ENCODE measurements around the gene CATSPERD.

CATSPERD gene

DNA sequence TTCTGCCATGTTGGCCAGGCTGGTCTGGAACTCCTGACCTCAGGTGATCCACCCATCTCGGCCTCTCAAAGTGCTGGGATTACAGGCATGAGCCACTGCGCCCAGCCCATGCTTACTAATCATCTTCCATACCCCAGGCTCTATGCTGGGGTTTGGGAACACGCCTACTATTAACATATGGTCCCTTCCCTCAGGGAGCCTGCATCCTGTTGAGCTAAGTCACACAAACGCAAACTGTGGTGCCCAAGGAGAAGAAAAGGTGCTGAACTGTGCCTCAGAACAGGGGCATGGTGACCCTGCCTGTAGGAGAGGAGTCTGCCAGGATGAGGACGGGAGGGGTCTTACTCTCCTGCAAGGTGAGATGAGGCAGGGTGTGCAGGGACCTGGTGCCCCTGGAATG is 45.7 kb upstream of the CATSPERD start:
- H3K4me3 ChIP-seq (ENCODE audit: severe bottlenecking), result no peak overlapping the region
- H3K36me3 ChIP-seq (ENCODE audit: low read depth), result no peaks in the 10 kb centered on the region
- no peak for DNase-seq (ENCODE audit: low spot score)
- H3K27me3 ChIP-seq (ENCODE audit: insufficient read depth, poor library complexity, severe bottlenecking), result no peaks in the 10 kb centered on the region
- no peaks in the 10 kb centered on the region for H3K9me3 ChIP-seq (ENCODE audit: severe bottlenecking)
- no peak overlapping the region for H3K27ac ChIP-seq (ENCODE audit: poor library complexity, severe bottlenecking)
- no peaks in the 10 kb centered on the region for H3K4me1 ChIP-seq (ENCODE audit: insufficient read depth, poor library complexity, severe bottlenecking)
- ATAC-seq (ENCODE audit: low read depth), result no peak
- TF ChIP-seq, protein P1, sequence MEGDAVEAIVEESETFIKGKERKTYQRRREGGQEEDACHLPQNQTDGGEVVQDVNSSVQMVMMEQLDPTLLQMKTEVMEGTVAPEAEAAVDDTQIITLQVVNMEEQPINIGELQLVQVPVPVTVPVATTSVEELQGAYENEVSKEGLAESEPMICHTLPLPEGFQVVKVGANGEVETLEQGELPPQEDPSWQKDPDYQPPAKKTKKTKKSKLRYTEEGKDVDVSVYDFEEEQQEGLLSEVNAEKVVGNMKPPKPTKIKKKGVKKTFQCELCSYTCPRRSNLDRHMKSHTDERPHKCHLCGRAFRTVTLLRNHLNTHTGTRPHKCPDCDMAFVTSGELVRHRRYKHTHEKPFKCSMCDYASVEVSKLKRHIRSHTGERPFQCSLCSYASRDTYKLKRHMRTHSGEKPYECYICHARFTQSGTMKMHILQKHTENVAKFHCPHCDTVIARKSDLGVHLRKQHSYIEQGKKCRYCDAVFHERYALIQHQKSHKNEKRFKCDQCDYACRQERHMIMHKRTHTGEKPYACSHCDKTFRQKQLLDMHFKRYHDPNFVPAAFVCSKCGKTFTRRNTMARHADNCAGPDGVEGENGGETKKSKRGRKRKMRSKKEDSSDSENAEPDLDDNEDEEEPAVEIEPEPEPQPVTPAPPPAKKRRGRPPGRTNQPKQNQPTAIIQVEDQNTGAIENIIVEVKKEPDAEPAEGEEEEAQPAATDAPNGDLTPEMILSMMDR (IDR thresholded peaks at IDR 0.05; ENCODE audit: poor library complexity, severe bottlenecking), result no peak

DNA sequence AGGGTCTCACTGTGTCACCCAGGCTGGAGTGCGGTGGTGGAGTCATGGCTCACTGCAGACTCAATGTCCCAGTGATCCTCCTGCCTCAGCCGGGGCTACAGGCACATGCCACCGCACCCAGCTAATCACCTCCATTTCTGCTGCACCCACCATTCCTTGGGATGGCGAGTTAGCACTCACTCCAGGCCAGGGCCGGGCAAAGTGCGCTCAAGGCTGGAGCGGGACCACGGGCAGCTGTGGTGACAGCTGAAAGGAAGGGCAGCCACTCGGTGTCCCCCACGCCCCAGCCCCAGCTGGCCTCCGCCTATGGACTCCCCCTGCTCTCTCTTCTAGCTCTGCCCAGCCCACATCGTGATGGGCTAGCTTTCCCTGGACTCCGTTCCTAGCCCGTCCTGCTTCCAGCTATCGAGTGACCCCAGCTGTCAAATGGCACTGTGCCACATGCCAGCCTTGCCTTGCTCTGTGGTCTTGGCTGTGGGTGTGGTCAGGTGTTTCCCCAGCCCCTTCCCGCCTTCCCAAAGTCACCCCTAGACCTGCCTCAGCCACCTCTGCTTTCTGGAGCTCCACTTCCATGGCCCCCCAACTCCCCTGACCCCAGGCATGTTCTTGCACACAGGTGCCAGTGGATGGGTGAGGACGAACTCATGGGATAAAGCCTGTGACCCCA is 44.2 kb upstream of the CATSPERD start:
- TF ChIP-seq, protein P1 (IDR thresholded peaks at IDR 0.05; ENCODE audit: poor library complexity, severe bottlenecking), result no peak
- Histone ChIP-seq H3K9me3 (ENCODE audit: severe bottlenecking) (no peaks in the 10 kb centered on the region), H3K27me3 (ENCODE audit: insufficient read depth, poor library complexity, severe bottlenecking) (no peaks in the 10 kb centered on the region), H3K27ac (ENCODE audit: poor library complexity, severe bottlenecking) (no peak overlapping the region), H3K4me3 (ENCODE audit: severe bottlenecking) (no peak overlapping the region), H3K36me3 (ENCODE audit: low read depth) (no peaks in the 10 kb centered on the region), H3K4me1 (ENCODE audit: insufficient read depth, poor library complexity, severe bottlenecking) (no peaks in the 10 kb centered on the region)
- ATAC-seq (ENCODE audit: low read depth) (no peak), DNase-seq (ENCODE audit: low spot score) (no peak)

DNA sequence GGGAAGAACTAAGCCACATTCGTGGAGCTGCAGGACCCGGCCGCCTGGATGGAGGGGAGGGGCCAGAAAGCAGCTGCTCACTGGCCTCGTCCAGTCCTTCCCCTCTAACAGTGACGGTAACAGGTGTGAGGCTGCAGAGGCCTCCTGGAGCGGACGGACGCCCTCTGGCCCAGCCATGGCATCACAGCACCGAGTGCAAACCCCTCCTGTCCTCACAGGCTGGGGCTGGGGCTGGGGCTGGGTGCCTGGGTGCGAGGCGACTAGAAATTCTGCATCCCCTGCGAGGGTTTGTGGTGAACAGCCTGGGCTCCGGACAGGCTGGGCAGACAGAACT is 43.7 kb upstream of the CATSPERD start:
- ATAC-seq (ENCODE audit: low read depth), result no peak
- H3K4me3 ChIP-seq (ENCODE audit: severe bottlenecking), result no peak overlapping the region
- no peaks in the 10 kb centered on the region for H3K9me3 ChIP-seq (ENCODE audit: severe bottlenecking)
- H3K4me1 ChIP-seq (ENCODE audit: insufficient read depth, poor library complexity, severe bottlenecking), result no peaks in the 10 kb centered on the region
- no peaks in the 10 kb centered on the region for H3K27me3 ChIP-seq (ENCODE audit: insufficient read depth, poor library complexity, severe bottlenecking)
- TF ChIP-seq, protein P1 (IDR thresholded peaks at IDR 0.05; ENCODE audit: poor library complexity, severe bottlenecking), result no peak
- no peaks in the 10 kb centered on the region for H3K36me3 ChIP-seq (ENCODE audit: low read depth)
- DNase-seq (ENCODE audit: low spot score), result no peak
- no peak overlapping the region for H3K27ac ChIP-seq (ENCODE audit: poor library complexity, severe bottlenecking)

DNA sequence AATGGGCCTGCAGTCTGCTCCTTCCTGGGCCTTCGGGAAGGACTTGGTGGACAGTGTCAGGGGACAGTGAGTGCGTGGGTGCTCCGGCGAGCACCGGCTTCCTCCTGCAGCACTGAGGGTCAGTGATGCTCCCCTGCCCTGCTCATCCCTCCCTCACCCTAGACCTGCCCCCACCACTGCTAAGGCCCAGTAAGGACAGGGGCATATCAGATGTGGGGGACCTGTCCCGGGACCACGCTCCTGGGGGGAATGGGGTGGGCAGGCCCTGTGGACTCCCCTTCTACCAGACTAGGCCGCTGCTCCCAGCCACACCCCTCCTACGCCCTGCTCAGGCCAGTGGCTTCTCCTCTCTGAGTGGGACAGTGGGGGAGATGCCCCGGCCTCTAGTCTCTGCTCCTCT is 43.3 kb upstream of the CATSPERD start:
- no peaks in the 10 kb centered on the region for H3K9me3 ChIP-seq (ENCODE audit: severe bottlenecking)
- no peaks in the 10 kb centered on the region for H3K27me3 ChIP-seq (ENCODE audit: insufficient read depth, poor library complexity, severe bottlenecking)
- no peak for DNase-seq (ENCODE audit: low spot score)
- no peak for ATAC-seq (ENCODE audit: low read depth)
- H3K36me3 ChIP-seq (ENCODE audit: low read depth), result no peaks in the 10 kb centered on the region
- no peak overlapping the region for H3K4me3 ChIP-seq (ENCODE audit: severe bottlenecking)
- H3K4me1 ChIP-seq (ENCODE audit: insufficient read depth, poor library complexity, severe bottlenecking), result no peaks in the 10 kb centered on the region
- TF ChIP-seq, protein P1 (IDR thresholded peaks at IDR 0.05; ENCODE audit: poor library complexity, severe bottlenecking), result no peak
- no peak overlapping the region for H3K27ac ChIP-seq (ENCODE audit: poor library complexity, severe bottlenecking)

DNA sequence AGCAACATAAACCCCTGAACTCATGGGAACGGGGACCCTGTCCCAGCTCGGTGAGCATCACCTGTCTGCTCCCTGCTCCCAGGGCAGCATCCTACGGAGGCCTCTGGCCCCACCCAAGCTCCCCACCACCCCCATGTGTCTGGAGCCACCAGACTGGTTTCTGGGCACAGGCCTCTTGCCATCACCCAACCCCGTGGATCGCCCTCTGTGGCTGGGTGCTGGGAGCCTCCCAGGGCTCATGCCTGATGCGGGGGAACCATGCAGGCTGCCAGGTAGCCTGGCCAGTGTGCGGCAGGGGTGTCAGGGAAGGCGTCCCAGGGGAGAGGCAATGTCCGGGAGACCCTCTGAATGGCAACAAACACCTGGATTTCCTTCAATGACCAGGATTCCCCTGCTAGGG is 42.9 kb upstream of the CATSPERD start:
- H3K36me3 ChIP-seq (ENCODE audit: low read depth), result no peaks in the 10 kb centered on the region
- no peak overlapping the region for H3K27ac ChIP-seq (ENCODE audit: poor library complexity, severe bottlenecking)
- no peaks in the 10 kb centered on the region for H3K27me3 ChIP-seq (ENCODE audit: insufficient read depth, poor library complexity, severe bottlenecking)
- ATAC-seq (ENCODE audit: low read depth) (no peak), DNase-seq (ENCODE audit: low spot score) (no peak)
- TF ChIP-seq, protein P1 (IDR thresholded peaks at IDR 0.05; ENCODE audit: poor library complexity, severe bottlenecking), result no peak
- H3K4me1 ChIP-seq (ENCODE audit: insufficient read depth, poor library complexity, severe bottlenecking), result no peaks in the 10 kb centered on the region
- no peak overlapping the region for H3K4me3 ChIP-seq (ENCODE audit: severe bottlenecking)
- no peaks in the 10 kb centered on the region for H3K9me3 ChIP-seq (ENCODE audit: severe bottlenecking)
